Measurements from ENCODE around the gene ARHGAP1.

Gene ARHGAP1

DNA sequence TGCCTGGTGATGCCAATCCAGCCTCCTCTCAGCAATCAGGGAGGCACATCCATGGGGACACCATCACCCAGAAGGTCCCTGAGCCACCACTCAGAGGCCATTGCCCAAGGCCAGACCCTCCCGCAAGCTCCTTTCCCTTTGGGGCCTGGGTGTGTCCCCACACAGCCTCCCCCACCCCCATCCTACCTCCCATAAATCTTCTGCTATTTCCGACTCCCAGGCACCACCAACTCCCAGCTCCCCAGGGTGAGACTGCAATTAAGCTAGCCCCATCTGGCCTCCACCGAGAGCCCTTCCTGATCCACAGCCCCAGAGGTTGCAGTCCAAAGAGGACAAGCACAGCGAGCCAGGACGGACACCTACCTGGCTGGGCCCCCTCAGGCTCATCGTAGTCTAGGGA, 6.3 kb downstream of the ARHGAP1 start:
- TF ChIP-seq TEAD4 (IDR thresholded peaks at IDR 0.05) = no peak
- no peak for TF ChIP-seq NFIC (IDR thresholded peaks at IDR 0.05)
- TF ChIP-seq EGR1 (IDR thresholded peaks at IDR 0.05) = no peak
- TF ChIP-seq, protein P1, sequence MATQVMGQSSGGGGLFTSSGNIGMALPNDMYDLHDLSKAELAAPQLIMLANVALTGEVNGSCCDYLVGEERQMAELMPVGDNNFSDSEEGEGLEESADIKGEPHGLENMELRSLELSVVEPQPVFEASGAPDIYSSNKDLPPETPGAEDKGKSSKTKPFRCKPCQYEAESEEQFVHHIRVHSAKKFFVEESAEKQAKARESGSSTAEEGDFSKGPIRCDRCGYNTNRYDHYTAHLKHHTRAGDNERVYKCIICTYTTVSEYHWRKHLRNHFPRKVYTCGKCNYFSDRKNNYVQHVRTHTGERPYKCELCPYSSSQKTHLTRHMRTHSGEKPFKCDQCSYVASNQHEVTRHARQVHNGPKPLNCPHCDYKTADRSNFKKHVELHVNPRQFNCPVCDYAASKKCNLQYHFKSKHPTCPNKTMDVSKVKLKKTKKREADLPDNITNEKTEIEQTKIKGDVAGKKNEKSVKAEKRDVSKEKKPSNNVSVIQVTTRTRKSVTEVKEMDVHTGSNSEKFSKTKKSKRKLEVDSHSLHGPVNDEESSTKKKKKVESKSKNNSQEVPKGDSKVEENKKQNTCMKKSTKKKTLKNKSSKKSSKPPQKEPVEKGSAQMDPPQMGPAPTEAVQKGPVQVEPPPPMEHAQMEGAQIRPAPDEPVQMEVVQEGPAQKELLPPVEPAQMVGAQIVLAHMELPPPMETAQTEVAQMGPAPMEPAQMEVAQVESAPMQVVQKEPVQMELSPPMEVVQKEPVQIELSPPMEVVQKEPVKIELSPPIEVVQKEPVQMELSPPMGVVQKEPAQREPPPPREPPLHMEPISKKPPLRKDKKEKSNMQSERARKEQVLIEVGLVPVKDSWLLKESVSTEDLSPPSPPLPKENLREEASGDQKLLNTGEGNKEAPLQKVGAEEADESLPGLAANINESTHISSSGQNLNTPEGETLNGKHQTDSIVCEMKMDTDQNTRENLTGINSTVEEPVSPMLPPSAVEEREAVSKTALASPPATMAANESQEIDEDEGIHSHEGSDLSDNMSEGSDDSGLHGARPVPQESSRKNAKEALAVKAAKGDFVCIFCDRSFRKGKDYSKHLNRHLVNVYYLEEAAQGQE (IDR thresholded peaks at IDR 0.05; ENCODE audit: low read depth) = no peak
- TF ChIP-seq TCF12 (IDR thresholded peaks at IDR 0.05; ENCODE audit: low read depth) = no peak
- TF ChIP-seq CEBPB (IDR thresholded peaks at IDR 0.05) = no peak
- no peak for TF ChIP-seq RAD21 (IDR thresholded peaks at IDR 0.05; ENCODE audit: low read depth)
- TF ChIP-seq TAF1 (IDR thresholded peaks at IDR 0.05; ENCODE audit: low read depth) = no peak
- TF ChIP-seq ZBTB7A (IDR thresholded peaks at IDR 0.05; ENCODE audit: low read depth) = no peak
- TF ChIP-seq FOXM1 (IDR thresholded peaks at IDR 0.05; ENCODE audit: borderline replicate concordance, low read depth) = no peak
- no peak for TF ChIP-seq YY1 (IDR thresholded peaks at IDR 0.05; ENCODE audit: low read depth)
- TF ChIP-seq, protein P2, sequence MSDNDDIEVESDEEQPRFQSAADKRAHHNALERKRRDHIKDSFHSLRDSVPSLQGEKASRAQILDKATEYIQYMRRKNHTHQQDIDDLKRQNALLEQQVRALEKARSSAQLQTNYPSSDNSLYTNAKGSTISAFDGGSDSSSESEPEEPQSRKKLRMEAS (IDR thresholded peaks at IDR 0.05) = no peak
- no peak for TF ChIP-seq CREB1 (IDR thresholded peaks at IDR 0.05; ENCODE audit: low read depth)

DNA sequence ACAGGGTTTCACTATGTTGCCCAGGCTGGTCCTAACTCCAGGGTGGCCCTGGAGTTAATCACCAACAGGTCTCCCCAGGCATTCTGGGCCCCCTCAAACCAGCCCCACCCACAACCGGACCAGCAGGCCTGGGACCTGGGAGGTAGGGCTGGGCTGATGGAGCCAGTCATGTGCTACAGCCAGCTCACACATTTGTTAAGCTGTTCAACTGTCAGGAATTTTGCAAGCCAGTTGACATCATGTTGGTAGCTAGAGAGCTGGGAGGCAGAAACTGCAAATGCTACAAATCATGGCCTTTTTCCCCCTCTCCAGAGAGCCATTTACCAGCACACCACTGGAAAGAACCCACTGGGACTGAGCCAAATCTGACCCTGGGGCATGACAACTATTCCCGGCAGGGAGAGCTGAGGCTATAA, 6.8 kb downstream of the ARHGAP1 start:
- TF ChIP-seq RAD21 (IDR thresholded peaks at IDR 0.05; ENCODE audit: low read depth) = no peak
- TF ChIP-seq FOXM1 (IDR thresholded peaks at IDR 0.05; ENCODE audit: borderline replicate concordance, low read depth) = no peak
- no peak for TF ChIP-seq CEBPB (IDR thresholded peaks at IDR 0.05)

DNA sequence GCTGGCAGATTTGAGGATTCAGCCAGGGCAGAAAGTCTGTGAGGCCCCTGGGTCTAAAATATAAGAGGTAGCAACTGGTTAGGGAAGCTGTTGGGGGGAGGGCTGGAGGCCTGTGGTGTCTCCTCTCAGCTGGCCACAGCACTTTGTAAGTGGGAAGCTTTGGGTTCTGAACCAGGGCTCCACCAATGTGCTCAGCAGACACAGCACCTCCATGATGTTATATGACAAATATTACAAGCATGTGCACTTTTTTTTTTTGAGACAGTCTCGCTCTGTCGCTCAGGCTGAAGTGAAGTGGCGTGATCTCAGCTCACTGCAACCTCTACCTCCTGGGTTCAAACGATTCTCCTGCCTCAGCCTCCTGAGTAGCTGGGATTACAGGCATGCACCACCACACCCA, 8.0 kb downstream of the ARHGAP1 start:
- TF ChIP-seq NFIC (IDR thresholded peaks at IDR 0.05) (no peak), TEAD4 (IDR thresholded peaks at IDR 0.05) (peak; percentile 35; the same call in 1 of the 2 replicates)
- TF ChIP-seq, protein P2 (IDR thresholded peaks at IDR 0.05) = no peak

DNA sequence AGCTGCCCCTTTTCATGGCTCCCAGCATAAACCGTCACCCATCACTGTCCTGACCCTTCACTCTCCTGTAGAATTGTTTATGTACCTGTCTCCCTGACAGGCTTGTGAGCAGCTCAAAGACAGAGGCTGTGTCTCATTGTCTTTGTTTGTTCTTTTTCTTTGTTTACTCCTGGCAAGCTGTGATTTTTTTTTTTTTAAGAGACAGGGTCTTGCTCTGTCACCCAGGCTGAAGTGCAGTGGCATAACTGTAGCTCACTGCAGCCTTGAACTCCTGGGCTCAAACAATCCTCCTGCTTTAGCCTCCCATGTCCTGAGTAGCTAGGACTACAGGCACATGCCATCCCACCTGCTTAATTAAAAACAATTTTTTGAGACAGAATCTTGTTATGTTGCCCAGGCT, 9.7 kb downstream of the ARHGAP1 start:
- TF ChIP-seq CEBPB (IDR thresholded peaks at IDR 0.05) (no peak), TEAD4 (IDR thresholded peaks at IDR 0.05) (no peak), TAF1 (IDR thresholded peaks at IDR 0.05; ENCODE audit: low read depth) (no peak), FOXM1 (IDR thresholded peaks at IDR 0.05; ENCODE audit: borderline replicate concordance, low read depth) (no peak), NFIC (IDR thresholded peaks at IDR 0.05) (no peak), EP300 (IDR thresholded peaks at IDR 0.05; ENCODE audit: borderline replicate concordance) (no peak), EGR1 (IDR thresholded peaks at IDR 0.05) (no peak), CREB1 (IDR thresholded peaks at IDR 0.05; ENCODE audit: low read depth) (no peak), RAD21 (IDR thresholded peaks at IDR 0.05; ENCODE audit: low read depth) (no peak), TCF12 (IDR thresholded peaks at IDR 0.05; ENCODE audit: low read depth) (no peak), YY1 (IDR thresholded peaks at IDR 0.05; ENCODE audit: low read depth) (no peak), ZBTB7A (IDR thresholded peaks at IDR 0.05; ENCODE audit: low read depth) (no peak)
- TF ChIP-seq, protein P2 (IDR thresholded peaks at IDR 0.05) = no peak
- TF ChIP-seq, protein P3, sequence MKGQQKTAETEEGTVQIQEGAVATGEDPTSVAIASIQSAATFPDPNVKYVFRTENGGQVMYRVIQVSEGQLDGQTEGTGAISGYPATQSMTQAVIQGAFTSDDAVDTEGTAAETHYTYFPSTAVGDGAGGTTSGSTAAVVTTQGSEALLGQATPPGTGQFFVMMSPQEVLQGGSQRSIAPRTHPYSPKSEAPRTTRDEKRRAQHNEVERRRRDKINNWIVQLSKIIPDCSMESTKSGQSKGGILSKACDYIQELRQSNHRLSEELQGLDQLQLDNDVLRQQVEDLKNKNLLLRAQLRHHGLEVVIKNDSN (IDR thresholded peaks at IDR 0.05) = no peak
- TF ChIP-seq, protein P1 (IDR thresholded peaks at IDR 0.05; ENCODE audit: low read depth) = no peak

DNA sequence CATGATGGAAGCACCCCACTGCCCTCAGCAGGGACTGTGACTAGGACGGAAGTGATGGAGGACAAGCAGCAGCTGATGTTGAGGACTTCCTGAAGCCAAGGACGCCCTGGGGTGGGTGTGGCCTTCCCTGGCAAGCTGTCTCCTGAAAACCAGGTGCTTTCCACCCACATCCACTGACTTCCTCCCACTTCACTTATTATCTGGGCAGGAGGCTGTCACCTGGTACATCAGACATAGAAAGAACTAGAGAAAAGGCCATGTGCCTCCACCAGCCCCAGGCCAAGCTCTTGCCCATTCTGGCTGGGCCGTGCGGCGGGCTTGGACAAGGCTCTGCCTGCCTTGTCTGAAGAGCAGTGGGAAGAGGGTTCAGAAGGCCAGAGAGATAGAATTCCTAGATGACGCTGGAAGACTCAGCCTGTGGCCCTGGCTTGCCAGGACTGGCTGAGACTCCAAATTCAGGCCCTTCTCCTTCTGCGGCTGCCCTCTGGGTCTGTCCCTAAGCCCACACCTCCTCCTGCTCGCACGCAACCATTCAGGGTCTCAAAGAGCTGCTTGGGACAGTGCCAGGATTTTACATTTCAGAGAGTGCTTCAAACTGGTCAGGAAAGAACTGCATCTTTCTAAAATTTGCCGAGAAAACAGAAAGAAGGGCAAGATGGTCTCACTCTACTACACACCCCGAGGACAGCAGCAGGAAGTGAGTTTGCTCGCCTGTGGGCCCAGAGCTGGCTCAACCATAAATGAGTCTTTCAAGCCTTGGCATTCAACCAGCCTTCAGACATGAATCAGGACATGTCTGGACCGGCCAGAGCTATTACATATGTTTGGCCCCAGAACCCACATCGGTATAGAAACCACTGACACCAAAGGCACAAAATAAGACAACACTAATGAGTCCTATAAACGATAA, 13.3 kb downstream of the ARHGAP1 start:
- no peak for TF ChIP-seq FOXM1 (IDR thresholded peaks at IDR 0.05; ENCODE audit: borderline replicate concordance, low read depth)
- TF ChIP-seq, protein P1 (IDR thresholded peaks at IDR 0.05; ENCODE audit: low read depth) = no peak
- TF ChIP-seq TEAD4 (IDR thresholded peaks at IDR 0.05) = no peak
- no peak for TF ChIP-seq EP300 (IDR thresholded peaks at IDR 0.05; ENCODE audit: borderline replicate concordance)
- TF ChIP-seq, protein P2 (IDR thresholded peaks at IDR 0.05) = no peak
- no peak for TF ChIP-seq ZBTB7A (IDR thresholded peaks at IDR 0.05; ENCODE audit: low read depth)
- TF ChIP-seq EGR1 (IDR thresholded peaks at IDR 0.05) = no peak
- no peak for TF ChIP-seq TAF1 (IDR thresholded peaks at IDR 0.05; ENCODE audit: low read depth)
- TF ChIP-seq RAD21 (IDR thresholded peaks at IDR 0.05; ENCODE audit: low read depth) = no peak
- TF ChIP-seq, protein P3 (IDR thresholded peaks at IDR 0.05) = no peak
- TF ChIP-seq CEBPB (IDR thresholded peaks at IDR 0.05) = no peak
- no peak for TF ChIP-seq CREB1 (IDR thresholded peaks at IDR 0.05; ENCODE audit: low read depth)
- TF ChIP-seq YY1 (IDR thresholded peaks at IDR 0.05; ENCODE audit: low read depth) = no peak
- TF ChIP-seq TCF12 (IDR thresholded peaks at IDR 0.05; ENCODE audit: low read depth) = no peak
- TF ChIP-seq NFIC (IDR thresholded peaks at IDR 0.05) = no peak
